Stimulated activated effector memory CD8-positive, alpha-beta T cell treated with anti-CD3 and anti-CD28 coated beads, Interleukin-12 subunit alpha, Interleukin-12 subunit beta, amount 100 ng/mL, for 72 hours (primary cell): Measurements from ENCODE around the gene CCDC137.
"Not testable (repeated sequence)": the region's sequence is repeated elsewhere in the genome, so short reads cannot be mapped to it uniquely, and the experiment has no call there.

Experiments
- ATAC-seq: fragments of 150-1000 bp; cut with Tn5 transposase; 2 replicates; pipeline ENCODE4 v1.10.0; 2021
- DNase-seq, 2 donors: peaks; one replicate each; pipeline ENCODE4 v3.0.0; 2021 to 2022; ENCODE audit warnings: low spot score in 2 of 2
- H3K27ac Mint-ChIP-seq: one replicate; pipeline ENCODE4 v1.8.0; 2022; ENCODE audit warnings: mild to moderate bottlenecking, mixed read lengths
- H3K36me3 Mint-ChIP-seq: one replicate; pipeline ENCODE4 v1.8.0; 2022; ENCODE audit warnings: mild to moderate bottlenecking, mixed read lengths
- H3K4me1 Mint-ChIP-seq: one replicate; pipeline ENCODE4 v1.8.0; 2022; ENCODE audit warnings: mixed read lengths
- H3K4me3 Mint-ChIP-seq: one replicate; pipeline ENCODE4 v1.8.0; 2022; ENCODE audit warnings: mild to moderate bottlenecking, mixed read lengths
- H3K9me3 Mint-ChIP-seq: one replicate; pipeline ENCODE4 v1.8.0; 2022; ENCODE audit warnings: mixed read lengths

The CCDC137 gene, protein sequence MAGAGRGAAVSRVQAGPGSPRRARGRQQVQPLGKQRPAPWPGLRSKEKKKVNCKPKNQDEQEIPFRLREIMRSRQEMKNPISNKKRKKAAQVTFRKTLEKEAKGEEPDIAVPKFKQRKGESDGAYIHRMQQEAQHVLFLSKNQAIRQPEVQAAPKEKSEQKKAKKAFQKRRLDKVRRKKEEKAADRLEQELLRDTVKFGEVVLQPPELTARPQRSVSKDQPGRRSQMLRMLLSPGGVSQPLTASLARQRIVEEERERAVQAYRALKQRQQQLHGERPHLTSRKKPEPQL

DNA sequence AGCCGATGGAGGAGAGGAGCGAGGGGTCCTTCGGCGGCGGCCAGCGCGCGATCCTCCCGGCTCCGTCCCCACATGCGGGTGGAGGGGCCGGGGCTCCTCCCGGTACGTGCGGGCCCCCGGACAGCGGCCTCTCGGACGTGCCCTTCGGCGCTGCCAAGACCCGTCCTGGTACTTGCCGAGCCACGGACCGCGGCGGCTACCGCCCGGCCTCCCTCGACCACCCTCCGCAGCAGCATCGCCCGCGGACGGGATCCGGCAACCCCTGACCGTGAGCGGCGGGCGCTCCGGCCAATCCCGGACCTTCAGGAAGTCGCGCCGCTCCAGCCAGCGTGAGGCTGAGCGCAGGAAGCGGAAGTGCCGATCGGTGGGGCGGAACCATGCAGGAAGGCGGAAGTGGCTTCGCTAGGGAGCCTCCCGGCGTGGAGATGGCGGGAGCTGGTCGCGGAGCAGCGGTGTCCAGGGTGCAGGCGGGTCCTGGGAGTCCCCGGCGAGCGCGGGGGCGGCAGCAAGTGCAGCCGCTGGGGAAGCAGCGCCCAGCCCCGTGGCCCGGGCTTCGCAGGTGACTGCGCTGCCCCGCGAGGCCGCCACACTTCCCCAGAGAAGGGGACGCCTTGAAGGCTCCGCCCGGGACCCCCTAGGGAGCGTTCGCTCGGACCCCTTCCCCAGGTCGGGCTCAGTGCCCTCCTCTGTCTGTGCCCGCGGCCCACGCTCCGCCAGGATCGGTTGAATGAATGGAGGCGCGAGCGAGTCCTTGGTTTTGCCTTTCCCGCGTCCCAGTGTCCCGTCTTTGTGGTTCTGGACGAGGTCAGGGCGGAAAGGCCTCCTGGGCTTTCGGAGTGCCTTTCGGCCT, at the start of gene CCDC137, which contains the start of gene OXLD1:
CCDC137 (plus strand) TSS at position 396 of the 850 bp plus-strand sequence; CDS start at position 426, 30 bp downstream.
OXLD1 (minus strand) TSS at position 264 of the 850 bp plus-strand sequence; CDS start at position 236, 28 bp downstream.
- peak within 1 kb of the TSS; percentile 91 for H3K4me3 Mint-ChIP-seq
- ATAC-seq (peak; percentile 95), DNase-seq (peak; percentile 85 to 95)
- peaks cover 74% of the 10 kb centered on the region for H3K36me3 Mint-ChIP-seq
- peak within 1 kb of the TSS; percentile 96 for H3K27ac Mint-ChIP-seq
- no peaks in the 10 kb centered on the region for H3K9me3 Mint-ChIP-seq
- peaks cover 32% of the 10 kb centered on the region for H3K4me1 Mint-ChIP-seq

DNA sequence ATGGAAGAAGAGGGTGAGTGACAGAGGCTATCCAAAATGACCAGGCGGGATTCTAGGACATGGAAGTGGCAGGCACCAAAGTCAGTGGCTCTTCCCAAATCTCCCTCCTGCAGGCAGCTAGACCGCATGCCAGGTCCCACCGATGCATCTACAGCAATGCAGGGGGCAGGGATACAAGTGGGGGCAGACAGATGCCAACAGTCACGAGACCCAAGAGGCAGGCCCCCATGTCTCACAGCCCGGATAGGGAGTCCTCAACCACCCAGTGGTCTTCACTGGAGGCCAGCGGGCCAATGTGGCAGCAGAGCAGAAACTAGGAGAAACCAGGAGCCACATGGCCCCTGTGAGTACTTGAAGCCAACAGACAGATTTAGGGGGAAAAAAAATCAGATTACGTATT, 49.7 kb upstream of the CCDC137 start:
- Mint-ChIP-seq H3K9me3 (no peaks in the 10 kb centered on the region), H3K4me3 (no peak overlapping the region), H3K27ac (peak overlapping the region; percentile 17), H3K36me3 (peaks cover 88% of the 10 kb centered on the region), H3K4me1 (peaks cover 40% of the 10 kb centered on the region)
- ATAC-seq (no peak), DNase-seq (no peak)

DNA sequence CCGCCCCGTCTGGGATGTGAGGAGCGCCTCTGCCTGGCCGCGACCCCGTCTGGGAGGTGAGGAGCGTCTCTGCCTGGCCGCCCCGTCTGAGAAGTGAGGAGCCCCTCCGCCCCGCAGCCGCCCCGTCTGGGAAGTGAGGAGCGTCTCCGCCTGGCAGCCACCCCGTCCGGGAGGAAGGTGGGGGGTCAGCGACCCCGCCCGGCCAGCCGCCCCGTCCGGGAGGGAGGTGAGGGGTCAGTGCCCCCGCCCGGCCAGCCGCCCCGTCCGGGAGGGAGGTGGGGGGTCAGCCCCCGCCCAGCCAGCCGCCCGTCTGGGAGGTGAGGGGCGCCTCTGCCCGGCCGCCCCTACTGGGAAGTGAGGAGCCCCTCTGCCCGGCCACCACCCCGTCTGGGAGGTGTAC, 48.2 kb upstream of the CCDC137 start:
- H3K27ac Mint-ChIP-seq, DNase-seq, ATAC-seq, H3K4me3 Mint-ChIP-seq, H3K9me3 Mint-ChIP-seq: not testable (repeated sequence)
- Mint-ChIP-seq H3K4me1 (peaks cover 40% of the 10 kb centered on the region), H3K36me3 (peaks cover 88% of the 10 kb centered on the region)

DNA sequence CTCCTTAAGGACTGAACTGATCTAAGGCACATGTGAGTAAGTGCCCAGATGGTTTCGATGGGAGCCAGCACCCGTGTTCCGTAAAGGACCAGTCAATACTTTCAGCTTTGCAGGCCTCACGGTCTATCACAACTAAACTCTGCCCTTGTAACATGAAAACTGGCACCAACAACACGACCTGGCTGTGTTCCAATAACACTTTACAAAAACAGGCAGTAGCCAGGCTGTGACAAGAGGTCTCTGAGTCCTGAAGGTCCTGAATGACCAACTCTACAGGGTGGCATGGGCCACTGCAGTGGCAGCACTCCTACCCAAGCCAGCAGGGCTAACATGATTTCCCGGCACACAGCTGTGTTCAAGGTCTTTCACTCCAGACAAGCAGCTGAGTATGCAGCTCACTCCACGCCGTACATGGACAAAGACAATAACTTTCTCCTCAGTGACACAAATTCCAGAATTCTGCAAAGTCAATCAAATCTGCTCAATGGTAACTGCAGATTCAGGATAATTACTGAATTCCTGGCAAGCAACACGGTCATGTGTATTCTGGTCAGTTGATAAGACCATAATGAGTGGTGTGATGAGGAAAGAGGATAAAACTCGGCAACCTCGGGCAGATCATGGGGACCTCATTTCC, 44.9 kb upstream of the CCDC137 start:
- Mint-ChIP-seq H3K9me3 (no peaks in the 10 kb centered on the region), H3K4me1 (peaks cover 28% of the 10 kb centered on the region), H3K27ac (no peak overlapping the region), H3K4me3 (no peak overlapping the region), H3K36me3 (peaks cover 88% of the 10 kb centered on the region)
- no peak for DNase-seq
- no peak for ATAC-seq

DNA sequence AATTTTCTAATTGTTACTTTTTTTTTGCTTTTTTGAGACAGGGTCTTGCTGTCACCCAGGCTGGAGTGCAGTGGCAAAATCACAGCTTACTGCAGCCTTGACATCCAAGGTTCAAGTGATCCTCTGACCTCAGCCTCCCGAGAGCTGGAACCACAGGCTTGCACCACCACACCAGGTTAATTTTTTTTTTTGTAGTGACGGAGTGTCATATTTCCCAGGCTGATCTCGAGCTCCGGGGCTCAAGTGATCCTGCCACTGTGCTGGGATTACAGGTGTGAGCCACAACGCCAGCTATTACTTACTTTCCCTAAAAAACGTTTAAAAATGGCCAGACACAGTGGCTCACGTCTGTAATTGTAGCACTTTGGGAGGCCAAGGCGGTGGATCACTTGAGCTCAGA, 36.3 kb upstream of the CCDC137 start:
- peaks cover 3% of the 10 kb centered on the region for H3K4me1 Mint-ChIP-seq
- peak overlapping the region; percentile 26 for H3K27ac Mint-ChIP-seq
- peaks cover 94% of the 10 kb centered on the region for H3K36me3 Mint-ChIP-seq
- ATAC-seq (no peak), DNase-seq (no peak)
- H3K4me3 Mint-ChIP-seq: no peak overlapping the region
- no peaks in the 10 kb centered on the region for H3K9me3 Mint-ChIP-seq

DNA sequence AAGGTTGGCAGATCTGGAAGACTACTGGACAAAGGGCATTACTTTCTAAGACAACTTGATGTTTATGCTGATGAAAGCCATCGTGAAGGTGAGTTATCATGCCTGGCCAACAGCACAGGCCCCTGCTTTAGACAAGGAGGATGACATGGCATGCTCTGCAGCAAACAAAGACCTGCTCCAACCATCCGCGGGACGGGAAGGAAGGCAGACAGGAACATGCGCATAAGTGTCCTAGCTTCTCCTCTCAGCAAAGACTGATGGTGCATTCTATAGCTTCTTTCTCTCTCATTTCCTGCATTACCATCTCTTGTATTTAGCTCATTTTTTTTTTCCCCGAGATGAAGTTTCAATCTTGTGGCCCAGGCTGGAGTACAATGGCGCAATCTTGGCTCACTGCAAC, 35.1 kb upstream of the CCDC137 start:
- ATAC-seq (no peak), DNase-seq (no peak)
- no peaks in the 10 kb centered on the region for H3K9me3 Mint-ChIP-seq
- no peak overlapping the region for H3K27ac Mint-ChIP-seq
- H3K4me1 Mint-ChIP-seq: peaks cover 12% of the 10 kb centered on the region
- peaks cover 94% of the 10 kb centered on the region for H3K36me3 Mint-ChIP-seq
- no peak overlapping the region for H3K4me3 Mint-ChIP-seq

DNA sequence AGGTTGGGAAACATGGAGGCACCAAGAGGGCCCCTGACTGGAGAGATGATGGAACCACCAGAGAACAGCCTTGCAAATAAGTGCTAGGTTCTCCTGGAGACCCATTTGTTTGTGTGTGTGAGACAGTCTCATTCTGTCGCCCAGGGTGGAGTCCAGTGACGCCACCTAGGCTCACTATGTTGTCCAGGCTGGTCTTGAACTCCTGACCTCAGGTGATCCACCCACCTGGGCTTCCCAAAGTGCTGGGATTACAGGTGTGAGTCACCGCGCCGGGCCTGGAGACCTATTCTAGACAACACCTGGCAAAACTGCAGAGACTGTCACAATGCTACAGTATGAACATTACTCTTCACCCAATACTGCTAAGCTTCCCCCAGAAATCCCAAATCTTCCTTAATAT, 31.1 kb upstream of the CCDC137 start:
- ATAC-seq: no peak
- no peaks in the 10 kb centered on the region for H3K9me3 Mint-ChIP-seq
- DNase-seq: no peak
- peak overlapping the region; percentile 96 for H3K4me3 Mint-ChIP-seq
- peak overlapping the region; percentile 98 for H3K27ac Mint-ChIP-seq
- peaks cover 12% of the 10 kb centered on the region for H3K4me1 Mint-ChIP-seq
- H3K36me3 Mint-ChIP-seq: peaks cover 56% of the 10 kb centered on the region

DNA sequence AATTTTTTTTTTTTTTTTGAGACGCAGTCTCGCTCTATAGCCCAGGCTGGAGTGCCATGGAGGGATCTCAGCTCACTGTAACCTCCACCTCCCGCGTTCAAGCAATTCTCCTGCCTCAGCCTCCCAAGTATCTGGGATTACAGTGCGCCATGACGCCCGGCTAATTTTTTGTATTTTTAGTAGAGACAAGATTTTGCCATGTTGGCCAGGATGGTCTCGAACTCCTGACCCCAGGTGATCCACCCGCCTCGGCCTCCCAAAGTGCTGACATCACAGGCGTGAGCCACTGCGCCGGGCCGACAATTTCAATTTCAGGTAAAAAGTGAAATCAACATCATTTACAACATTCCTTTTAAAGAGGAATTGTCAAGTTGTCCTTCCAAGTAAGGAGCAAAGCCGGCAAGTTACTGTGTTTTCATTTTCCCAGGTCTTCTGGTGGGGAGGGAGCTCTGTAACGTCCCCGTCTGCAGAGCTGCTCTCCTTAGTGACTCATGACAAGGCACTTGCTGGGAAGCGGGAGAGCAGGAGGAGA, 30.5 kb upstream of the CCDC137 start:
- Mint-ChIP-seq H3K4me3 (peak overlapping the region; percentile 96), H3K4me1 (peaks cover 12% of the 10 kb centered on the region), H3K9me3 (no peaks in the 10 kb centered on the region), H3K36me3 (peaks cover 50% of the 10 kb centered on the region), H3K27ac (peak overlapping the region; percentile 98)
- peak; percentile 41 for ATAC-seq
- DNase-seq: no peak

DNA sequence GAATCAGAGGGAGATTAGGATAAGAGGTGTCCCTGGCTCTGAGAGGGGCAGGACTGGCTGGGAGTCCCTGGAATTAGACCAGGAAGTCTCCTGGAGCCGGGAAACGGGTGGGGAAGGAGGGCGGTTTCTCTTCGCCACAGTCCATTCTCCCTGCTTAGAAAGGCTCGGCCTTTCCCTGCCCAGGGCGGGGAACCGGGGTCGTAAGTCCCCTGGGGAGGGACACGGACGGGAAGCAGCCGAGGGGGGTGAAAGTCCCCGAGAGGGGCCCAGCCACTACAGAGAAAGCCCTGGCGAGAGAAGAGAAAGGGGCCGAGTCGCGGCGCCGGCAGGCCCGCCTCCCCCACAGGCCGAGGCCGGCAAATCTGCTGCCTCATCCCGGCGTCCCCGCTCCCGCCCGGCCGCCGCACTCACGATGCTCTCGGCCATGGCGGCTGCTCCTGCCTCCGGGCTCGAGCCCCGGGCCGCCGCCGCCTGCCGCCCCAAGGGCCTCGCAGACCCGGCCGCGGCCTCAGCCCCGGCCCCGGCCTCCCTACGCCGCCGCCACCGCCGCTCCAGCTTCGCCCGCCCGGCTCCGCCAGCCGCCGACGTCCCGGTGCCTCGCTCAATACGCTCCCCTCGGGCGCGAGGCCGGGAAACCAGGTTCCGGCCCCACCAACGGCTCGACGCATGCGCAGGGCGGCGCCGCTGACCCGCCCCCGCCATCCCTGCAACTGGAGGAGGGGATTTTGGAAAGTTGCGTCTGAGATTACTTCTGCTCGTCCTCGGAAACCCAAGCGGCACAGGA, 29.8 kb upstream of the CCDC137 start, which contains the start of the genes NPLOC4 and TSPAN10:
NPLOC4 (minus strand) TSS at position 608 of the 784 bp plus-strand sequence; CDS start at position 426, 182 bp downstream.
TSPAN10 (plus strand) TSS at position 692 of the 784 bp plus-strand sequence. CDS start 5,217 bp downstream, outside the sequence.
- ATAC-seq (peak; percentile 95), DNase-seq (peak; percentile 90 to 94)
- H3K9me3 Mint-ChIP-seq: no peaks in the 10 kb centered on the region
- peak within 1 kb of the TSS; percentile 96 for H3K4me3 Mint-ChIP-seq
- peaks cover 12% of the 10 kb centered on the region for H3K4me1 Mint-ChIP-seq
- H3K27ac Mint-ChIP-seq: peak within 1 kb of the TSS; percentile 98
- H3K36me3 Mint-ChIP-seq: peaks cover 45% of the 10 kb centered on the region

DNA sequence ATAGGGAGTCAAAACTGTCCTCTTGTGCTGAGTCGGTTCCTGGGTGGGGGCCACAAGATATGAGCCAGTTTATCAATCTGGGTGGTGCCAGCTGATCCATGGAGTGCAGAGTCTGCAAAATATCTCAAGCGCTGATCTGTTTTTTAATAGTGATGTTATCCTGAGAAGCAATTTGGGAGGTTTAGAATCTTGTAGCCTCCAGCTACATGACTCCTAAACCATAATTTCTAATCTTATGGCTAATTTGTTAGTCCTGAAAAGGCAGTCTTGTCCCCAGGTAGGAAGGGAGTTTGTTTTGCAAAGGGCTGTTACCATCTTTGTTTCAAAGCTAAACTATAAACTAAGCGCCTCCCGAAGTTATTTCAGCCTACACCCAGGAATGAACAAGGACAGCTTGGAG, 27.9 kb upstream of the CCDC137 start:
- Mint-ChIP-seq H3K4me1 (peaks cover 12% of the 10 kb centered on the region), H3K27ac (no peak overlapping the region), H3K4me3 (no peak overlapping the region), H3K9me3 (no peaks in the 10 kb centered on the region), H3K36me3 (peaks cover 28% of the 10 kb centered on the region)
- ATAC-seq (no peak), DNase-seq (no peak)

DNA sequence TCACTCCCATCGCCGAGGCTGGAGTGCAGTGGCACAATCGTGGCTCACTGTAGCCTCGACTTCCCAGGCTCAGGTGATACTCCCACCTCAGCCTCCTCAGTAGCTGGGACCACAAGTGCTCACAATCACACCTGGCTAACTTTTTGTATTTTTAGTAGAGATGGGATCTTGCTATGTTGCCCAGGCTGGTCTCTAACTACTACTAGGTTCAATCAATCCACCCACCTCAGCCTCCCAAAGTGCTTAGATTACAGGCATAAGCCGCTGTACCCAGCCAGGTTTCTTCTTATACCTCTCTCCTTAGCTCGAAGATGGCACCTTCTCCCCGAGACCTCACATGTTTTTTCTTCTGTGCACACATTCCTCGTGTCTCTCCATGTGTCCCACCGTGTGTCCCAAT, 26.5 kb upstream of the CCDC137 start:
- Mint-ChIP-seq H3K27ac (no peak overlapping the region), H3K36me3 (peaks cover 15% of the 10 kb centered on the region), H3K4me1 (peaks cover 12% of the 10 kb centered on the region), H3K4me3 (no peak overlapping the region), H3K9me3 (no peaks in the 10 kb centered on the region)
- ATAC-seq (no peak), DNase-seq (no peak)

DNA sequence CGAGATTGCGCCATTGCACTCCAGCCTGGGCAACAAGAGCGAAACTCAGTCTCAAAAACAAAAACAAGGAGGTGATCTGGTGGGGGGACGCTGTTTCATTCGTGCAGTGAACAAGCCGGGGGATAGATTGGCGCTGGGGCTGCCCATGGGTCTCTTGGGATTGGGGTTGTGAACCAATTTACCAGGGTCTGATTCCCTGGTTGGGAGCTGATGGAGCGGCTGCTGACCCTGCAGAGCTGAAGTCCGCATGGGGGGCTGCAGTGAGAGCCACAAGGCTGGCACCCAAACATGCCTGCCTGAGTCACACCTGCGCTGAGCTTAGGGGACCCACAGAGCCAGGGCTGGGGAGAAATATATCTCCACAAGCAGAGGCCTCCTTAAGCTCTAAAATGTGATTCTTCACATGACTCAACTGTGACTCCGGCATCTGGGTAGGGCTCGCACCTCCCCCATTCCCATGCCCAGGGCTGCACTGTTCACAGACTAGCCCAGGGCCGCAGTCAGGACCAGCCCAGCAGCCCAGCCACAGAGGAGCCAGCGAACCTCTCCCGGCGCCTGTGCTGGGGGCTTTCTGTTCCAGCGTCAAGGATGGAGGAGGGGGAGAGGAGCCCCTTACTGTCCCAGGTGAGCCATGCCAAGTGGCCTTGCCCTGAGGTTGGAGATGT, 24.6 kb upstream of the CCDC137 start:
- H3K27ac Mint-ChIP-seq: no peak overlapping the region
- DNase-seq (no peak), ATAC-seq (no peak)
- H3K9me3 Mint-ChIP-seq: no peaks in the 10 kb centered on the region
- no peaks in the 10 kb centered on the region for H3K4me1 Mint-ChIP-seq
- no peak overlapping the region for H3K4me3 Mint-ChIP-seq
- no peaks in the 10 kb centered on the region for H3K36me3 Mint-ChIP-seq

DNA sequence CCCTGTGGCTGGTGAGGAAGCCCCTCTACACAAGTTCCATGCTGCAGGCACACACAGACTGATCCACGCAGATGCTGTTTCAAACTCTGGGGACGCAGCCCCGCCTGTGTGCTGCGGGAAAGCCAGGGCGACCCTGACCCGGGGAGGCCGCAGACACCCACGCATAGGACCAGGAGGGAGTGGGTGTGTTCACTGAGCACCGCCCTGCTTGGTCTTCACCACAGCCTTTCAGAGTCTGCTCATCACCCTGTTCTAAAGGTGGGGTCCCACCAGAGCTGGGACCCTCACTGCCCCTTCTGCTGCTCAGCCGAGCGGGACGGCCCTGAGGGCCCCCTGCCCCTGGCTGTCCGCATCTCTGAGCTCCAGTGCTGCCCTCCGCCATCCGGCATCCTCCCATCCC, 22.0 kb upstream of the CCDC137 start:
- peak; percentile 32 for ATAC-seq

More for the DNA sequence above, 22.0 kb upstream of the CCDC137 start:
- H3K27ac Mint-ChIP-seq: peak overlapping the region; percentile 58
- H3K4me1 Mint-ChIP-seq: no peaks in the 10 kb centered on the region
- H3K36me3 Mint-ChIP-seq: no peaks in the 10 kb centered on the region
- no peaks in the 10 kb centered on the region for H3K9me3 Mint-ChIP-seq
- DNase-seq: no peak
- no peak overlapping the region for H3K4me3 Mint-ChIP-seq
